IPS-NIHi11 (cell line): ENCODE measurements around the gene RSPH6A.
"Not testable (repeated sequence)": the region's sequence is repeated elsewhere in the genome, so short reads cannot be mapped to it uniquely, and the experiment has no call there.

Source experiments
- DNase-seq: peaks from one replicate; pipeline ENCODE4 v3.0.0; 2012; ENCODE audit warnings: mixed read lengths, low spot score

The RSPH6A gene

DNA sequence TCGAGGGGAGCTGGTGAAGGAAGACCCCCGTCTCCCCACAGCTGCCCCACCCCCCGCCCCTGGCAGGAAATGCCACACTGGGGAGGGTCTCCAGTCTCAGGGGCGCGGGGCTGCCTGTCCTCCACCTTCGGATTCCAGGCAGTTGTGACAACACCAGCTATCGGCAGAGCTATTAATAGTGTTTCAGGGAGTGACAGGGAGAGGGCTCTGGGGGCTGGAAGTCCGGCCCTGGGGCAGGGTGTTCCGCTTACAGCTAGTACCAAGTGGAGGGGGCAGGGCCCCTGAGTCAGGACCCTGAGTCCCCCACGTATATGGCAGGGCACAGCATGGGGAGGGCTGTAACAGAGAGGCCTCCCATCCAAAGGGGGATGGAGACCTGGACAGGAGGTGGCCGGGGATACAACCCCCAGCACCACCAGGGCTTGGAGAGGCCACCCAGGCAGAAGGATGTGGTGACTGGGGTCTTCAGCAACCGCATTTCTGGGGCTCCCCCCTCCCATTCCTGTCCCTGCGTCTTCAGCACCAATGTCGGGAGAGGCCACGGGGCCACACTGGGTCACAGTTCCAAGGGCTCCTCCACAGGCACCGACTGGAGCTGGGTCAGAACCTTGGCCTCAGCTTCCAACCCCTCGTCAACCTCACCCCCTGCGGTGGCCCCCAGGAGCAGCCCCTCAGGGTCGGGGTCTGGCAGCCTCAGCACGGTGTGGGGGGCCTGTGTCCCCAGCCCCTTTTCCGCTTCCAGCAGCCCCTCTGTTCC is 50.0 kb downstream of the RSPH6A start:
- no peak for DNase-seq

DNA sequence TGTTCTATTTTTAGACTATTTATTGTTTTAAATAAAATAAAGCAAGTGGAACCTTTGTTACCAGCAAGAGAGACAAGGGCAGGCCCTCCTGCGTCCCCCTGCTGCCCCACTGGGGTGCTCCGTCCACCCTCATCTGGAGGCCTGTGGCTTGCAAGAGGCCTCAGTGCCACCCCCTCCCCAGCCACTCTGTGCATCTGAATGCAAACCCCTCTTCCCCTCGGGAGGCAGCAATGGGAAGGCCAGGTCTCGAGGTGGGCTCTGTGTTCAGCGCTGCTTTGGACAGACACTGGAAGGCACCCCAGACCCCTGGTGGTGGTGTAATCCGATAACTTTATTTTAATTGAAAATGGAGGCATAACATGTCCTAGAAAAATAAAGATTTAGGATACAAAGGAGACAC is 50.6 kb downstream of the RSPH6A start:
- DNase-seq = no peak

DNA sequence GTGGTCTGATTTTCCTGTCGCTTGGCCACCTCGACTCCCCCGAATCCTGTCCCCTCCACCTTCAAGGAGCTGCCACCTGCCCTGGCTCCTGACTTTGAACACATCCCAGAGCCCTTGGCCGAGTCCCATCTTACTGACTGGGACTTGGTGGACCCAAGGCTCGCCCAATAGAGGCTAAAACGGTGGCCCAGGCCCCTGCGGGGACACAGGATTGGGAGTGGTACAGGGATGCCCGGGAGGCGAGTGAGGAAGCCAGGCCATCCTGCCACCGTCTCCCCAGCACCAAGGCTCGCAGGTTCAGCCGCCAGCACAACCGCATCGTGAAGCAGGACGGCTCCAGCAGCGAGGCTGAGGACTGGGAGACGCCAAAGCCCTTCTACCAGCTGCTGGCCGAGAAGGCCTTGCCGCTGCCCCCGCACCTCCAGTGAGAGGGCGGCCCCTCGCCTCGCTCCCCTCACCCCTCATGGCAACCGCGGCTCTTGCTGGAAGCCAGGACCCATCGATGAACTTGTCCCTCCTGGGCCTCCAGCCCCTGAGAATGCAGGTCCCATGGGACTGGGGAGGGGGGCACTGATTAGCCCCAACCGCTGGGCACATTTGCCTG is 51.3 kb downstream of the RSPH6A start:
- DNase-seq = no peak

DNA sequence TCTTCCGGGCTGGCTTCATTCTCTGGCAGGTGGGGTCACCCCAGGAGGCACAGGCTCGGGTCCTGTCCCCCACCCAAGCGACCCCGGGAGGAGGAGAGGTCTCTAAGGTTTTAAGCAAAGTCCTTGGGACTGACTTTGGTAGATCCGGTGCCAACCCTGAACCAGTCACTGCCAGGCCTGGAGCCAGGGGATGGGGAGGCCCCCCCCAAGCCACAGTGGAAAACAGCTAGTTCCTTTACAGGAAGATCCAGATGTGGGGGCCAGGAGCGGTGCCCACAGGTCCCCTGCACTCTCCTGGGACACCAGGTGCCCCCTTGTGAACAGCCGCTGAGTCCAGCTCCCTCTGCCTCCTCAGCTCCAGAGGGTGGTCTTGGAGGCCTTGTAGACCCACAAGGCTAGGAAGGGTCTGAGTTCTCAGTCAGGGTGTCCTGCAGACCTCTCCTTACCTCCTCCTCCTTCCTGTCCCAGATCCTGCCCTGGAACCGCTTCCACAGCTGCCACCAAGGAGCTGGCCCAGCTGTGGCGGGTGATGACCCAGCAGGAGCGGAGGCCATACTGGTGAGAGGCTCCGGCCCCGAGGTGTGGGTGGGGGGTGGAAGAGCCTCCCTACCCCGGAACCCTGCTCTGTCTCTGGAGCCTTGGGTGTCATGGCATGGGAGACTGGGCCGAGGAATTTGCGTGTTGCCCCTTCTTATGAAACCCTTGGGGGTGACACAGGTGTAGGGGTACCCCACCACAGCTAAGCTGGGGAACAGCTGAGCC is 52.1 kb downstream of the RSPH6A start:
- no peak for DNase-seq

DNA sequence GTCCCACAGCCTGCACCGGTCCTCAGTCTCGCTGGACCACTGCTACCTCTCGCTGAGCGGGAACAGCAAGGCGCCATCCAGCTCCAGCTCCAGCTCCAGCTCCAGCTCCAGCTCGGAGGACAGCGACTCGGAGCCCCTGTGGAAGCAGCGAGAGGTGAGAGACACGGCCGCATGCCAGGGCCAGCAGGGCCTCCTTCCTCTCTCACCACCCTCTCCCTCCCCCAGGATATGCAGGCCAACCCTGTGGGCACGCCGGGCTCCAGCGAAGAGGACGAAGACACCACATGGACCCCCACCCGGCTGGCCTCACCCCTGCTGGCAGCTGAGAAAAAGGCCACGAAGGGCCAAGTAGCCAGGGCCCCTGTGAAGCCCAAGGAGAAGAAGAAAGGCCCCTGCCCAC is 53.4 kb downstream of the RSPH6A start:
- DNase-seq = no peak

DNA sequence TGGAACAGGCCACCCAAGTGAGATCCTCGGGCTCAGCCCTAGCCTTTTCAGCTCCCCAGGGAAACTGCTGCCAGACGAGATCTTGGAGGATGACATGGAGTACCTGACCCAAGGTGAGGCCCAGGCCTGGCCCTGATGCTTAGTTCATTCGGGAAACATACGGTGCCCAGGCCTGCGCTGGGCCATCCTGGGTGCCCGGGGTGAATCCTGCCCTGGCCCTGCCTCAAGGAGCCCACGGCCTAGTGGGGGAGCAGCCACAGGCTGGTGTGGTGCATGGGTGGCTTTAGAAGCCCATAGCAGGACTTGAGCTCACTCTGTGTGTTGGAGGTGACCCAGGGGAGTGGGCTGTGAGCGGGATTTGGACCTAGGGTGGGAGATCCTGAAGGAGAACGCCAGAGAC is 56.2 kb downstream of the RSPH6A start:
- no peak for DNase-seq

DNA sequence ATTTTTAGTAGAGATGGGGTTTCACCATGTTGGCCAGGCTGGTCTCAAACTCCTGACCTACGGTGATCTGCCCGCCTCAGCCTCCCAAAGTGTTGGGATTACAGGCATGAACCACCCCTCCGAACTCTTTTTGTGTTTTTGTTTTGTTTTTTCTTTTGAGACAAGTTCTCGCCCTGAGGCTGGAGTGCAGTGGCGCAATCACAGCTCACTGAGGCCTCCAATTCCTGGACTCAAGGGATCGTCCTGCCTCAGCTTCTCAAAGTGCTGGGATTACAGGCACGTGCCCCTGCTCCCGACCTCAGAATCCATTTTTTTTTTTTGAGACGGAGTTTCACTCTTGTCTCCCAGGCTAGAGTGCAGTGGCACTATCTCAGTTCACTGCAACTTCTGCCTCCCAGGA is 57.4 kb downstream of the RSPH6A start:
- no peak for DNase-seq

DNA sequence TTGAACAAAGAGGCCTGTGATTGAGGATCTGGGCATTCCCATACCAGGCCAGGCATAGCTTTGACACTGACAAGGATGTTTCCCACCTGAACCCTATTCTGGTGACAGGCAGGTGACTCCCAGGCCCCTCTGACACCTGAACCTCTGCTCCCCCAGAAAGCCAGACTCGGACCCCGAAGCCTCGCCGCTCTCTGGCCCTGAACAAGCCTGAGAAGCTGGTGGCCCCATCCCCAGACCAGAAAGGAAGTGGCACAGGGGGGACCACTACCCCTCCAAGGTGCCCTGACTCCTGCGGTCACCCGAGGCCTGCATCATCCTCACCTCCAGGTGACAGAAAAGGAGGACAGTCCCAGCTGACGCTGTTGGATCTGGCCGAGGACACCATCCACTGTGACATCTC is 60.8 kb downstream of the RSPH6A start:
- DNase-seq = no peak

DNA sequence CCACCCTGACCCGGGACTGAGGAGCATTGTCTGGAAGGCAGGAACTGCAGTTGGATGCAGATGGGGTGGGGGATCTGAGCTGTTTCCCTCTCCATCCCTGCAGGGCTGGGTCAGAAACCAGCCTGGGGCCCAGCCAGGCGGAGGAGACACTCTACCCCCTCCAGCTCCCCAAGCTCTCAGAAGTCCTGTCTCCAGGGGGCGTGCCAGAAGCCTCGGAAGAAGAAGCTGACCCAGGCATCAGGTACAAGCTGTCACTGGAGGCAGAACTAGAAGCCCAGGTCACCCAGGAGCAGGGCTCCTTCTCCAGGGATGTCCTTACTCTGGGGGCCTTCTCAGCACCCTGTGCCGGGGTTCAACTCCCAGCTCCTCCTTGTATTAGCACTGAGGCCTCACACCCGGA is 61.6 kb downstream of the RSPH6A start:
- DNase-seq = peak; percentile 75

DNA sequence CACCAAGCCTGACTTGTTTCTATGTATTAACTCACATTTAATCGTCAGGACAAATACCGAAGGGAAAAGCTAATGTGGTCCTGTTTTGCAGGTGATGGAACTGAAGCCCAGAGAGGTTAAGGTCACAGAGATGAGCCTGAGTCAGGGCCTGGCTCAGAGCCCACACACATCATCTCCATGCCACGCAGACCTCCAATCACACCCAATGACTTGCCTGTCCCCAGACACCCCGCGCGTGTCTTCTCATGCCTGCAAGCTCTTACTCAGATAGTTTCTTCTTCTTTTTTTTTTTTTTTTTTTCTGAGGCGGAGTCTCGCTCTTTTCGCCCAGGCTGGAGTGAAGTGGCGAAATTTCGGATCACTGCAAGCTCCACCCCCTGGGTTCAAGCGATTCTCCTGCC is 62.5 kb downstream of the RSPH6A start:
- no peak for DNase-seq

DNA sequence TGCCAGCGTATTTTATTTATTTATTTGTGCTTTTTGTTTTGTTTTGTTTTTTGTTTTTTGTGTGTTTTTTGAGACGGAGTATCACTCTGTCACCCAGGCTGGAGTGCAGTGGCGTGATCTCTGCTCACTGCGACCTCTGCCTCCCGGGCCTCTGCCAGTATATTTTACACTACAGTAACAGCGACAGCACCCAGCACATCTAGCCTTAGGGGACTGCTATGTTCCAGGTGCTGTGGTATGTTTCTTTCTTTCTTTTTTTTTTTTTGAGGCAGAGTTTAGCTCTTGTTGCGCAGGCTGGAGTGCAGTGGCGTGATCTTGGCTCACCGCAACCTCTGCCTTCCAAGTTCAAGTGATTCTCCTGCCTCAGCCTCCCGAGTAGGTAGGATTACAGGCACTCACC is 63.6 kb downstream of the RSPH6A start:
- DNase-seq = not testable (repeated sequence)

DNA sequence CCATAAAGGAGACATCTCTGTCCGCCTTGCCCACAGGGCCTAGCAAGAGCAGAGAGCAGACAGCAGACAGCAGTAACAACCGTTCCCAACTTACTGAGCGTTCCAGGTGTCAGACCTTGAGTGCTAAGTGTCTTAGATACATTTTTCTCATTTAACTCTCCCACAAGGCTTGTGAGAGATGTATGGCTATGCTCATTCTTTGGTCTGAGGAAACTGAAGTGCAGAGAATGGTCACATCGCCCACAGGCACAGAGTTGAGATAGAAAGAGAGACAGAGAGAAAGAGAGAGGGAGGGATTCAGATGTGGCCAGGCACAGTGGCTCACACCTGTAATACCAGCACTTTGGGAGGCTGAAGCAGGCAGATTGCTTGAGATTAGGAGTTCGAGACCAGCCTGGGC is 67.6 kb downstream of the RSPH6A start:
- DNase-seq = no peak

DNA sequence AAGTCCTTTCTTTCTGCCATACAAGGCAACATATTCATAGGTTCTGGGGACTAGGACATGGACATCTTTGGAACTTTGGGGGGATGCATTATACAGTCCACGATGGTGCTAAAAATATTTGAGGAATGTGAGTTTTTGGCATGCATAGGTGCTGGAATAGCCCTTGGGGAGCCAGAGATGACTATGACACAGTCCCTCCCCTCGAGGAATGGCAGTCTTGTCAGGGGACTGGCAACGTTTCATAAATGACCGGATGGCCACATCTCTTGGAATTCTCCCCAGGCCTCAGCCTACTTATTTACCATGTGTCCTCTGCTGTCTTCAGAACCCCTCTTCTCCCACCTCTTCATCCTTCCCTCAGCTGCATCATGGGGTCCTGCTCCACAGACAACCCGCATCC is 68.2 kb downstream of the RSPH6A start:
- no peak for DNase-seq
